GM18858 (cell line): Measurements from ENCODE around the gene WNT2B.

Experiments used
- ATAC-seq: cut with Tn5 transposase; IDR thresholded peaks from one replicate; pipeline ENCODE4 v1.9.1; 2021; ENCODE audit not compliant: unreplicated experiment

Gene WNT2B

DNA sequence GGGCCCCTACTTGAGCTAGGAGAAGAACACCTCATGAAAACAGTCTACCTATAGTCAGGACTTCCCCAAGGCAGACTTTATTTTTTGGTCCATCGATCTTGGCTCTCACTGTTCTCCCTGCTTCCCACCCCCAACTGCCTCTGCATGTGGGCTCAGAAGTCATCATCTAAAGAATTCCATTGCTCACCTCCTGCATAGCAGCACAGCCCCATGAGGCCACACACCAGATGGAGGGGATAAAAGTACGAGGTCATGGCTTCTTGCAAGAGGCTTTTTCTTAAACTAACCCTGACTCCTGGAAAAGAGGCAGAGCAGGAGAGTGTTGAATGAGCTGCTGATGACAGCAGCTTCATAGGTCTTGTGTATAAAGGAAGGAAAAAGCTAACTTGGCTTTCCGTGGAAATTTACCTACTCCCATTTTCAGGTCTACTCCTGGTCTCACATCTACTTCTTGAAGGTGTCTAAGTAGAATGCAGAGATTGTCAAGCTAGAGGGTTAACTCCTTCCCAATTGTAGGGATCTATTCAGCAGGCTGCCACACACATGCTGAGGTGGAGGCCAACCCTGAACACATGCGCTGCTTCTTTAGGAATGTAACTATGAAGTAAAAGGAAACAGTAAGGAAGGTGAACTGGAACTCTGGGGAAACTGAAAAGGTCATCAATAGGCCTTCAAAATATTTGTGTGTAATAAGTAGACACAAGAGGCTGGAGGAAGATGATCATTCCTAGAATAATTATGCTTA lies 18.7 kb downstream of the WNT2B start:
- no peak for ATAC-seq

GRCh38 chr1:112528076-112528475 lies 19.3 kb downstream of the WNT2B start:
- ATAC-seq: no peak

- no peak for ATAC-seq
Observed at GRCh38 chr1:112529301-112529700, 20.5 kb downstream of the WNT2B start.

DNA sequence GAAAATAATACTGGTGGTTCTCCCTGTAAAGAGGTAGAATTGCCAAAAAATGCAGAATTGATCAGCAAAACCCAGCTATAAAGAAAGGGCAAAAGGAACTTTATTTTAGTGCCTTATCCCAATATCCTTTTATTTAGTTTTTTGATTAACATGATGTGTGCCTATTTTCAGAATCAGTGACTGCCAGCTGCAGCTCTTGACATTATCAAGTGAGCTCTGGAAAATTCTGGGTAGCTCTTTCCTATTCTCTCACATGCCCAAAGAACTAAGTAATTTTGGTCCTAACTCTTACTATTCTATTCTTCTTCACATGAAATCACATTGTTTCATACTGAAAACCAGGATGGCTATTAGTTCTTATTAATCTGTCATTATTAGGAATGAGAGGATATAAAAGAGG lies 22.1 kb downstream of the WNT2B start:
- no peak for ATAC-seq

GRCh38 chr1:112532064-112532463 lies 23.3 kb downstream of the WNT2B start:
- ATAC-seq: no peak

GRCh38 chr1:112533029-112533428 lies 24.3 kb downstream of the WNT2B start:
- no peak for ATAC-seq

GRCh38 chr1:112536561-112536960 lies 27.8 kb downstream of the WNT2B start:
- no peak for ATAC-seq

DNA sequence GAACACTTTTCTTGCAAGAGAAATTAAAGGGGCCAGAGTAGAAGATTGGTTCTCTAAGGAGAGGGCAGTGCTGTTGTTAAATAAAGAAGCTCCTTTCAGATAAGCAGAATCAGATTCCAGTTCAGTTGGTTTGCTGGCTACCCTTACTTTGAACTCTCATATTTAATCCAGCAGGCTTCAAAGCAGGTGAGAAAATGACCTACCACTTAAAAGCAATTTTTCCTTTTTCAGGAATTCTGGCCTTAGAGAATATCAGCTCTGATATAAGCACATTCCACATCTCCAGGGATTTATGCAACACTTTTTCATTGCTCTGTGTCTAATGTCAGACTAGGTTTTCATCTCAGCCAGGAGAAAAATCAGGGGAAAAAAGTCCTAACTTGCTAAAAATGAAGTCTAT lies 28.7 kb downstream of the WNT2B start:
- ATAC-seq: no peak

DNA sequence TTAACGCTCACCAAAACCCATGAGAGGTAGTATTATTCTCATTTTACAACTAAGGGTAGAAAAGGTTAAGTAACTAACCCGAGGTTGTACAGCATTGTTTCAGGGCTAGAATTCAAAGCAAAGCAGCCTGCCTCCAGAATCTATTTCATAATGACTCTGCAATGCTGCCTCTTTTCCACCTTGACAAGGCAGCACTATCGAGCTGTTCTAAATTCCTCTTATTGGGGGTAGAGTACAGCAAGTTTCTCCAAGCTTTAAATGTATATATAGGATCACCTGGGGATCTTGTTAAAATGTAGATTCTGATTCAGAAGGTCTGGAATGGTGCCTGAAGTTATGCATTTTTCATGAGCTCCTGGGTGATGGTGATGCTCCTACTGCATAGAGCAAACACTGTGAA lies 30.1 kb downstream of the WNT2B start:
- no peak for ATAC-seq

DNA sequence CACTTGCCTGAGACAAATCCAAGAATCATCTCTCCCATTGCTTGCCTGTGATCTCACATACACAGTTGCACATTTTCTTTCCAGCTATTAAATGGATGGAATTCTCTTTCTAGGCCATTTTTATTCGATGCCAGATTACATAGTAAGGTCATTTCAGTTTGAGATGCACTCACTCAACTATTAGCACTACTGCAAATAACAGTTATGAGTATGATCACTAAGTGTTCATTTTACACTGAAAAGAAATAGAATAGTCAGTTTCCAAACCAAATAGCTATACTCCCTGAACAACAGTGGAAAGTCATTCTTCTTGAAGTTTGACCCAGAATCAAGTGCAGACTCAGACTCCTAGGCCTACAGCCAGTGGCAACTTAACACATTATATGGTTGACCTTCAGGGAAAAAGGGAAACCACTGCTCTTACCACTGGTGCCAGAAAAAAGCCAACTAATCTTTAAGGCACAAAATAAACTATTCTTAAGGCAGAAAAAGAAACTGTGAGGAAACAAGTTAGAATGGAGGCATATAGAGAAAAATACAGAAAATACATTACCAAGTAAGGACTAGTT lies 31.5 kb downstream of the WNT2B start:
- no peak for ATAC-seq

DNA sequence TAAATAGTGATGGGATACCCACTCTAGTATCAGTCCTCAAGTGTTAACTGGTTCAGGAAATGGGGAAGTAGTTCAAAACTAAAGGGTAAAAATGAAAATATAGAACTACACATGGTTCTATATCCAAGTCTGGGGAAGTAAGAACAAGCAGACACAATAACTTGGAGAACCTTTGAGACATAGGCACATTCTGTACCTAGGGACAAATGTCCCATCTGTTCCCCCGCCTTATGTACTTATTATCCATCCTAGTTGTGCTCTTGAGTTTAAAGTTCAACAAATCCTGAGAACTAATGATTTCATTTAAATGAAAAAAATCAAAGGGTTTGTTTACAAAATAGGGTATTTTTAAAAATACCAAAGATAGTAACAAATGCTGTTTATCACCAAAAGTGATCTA lies 32.5 kb downstream of the WNT2B start:
- no peak for ATAC-seq

- ATAC-seq: no peak
Observed at GRCh38 chr1:112542206-112542973, 33.6 kb downstream of the WNT2B start.

GRCh38 chr1:112544011-112544688 lies 35.4 kb downstream of the WNT2B start:
- ATAC-seq: no peak

- no peak for ATAC-seq
Observed at GRCh38 chr1:112544751-112545150, 36.0 kb downstream of the WNT2B start.

- no peak for ATAC-seq
Observed at GRCh38 chr1:112546076-112546475, 37.3 kb downstream of the WNT2B start.

- ATAC-seq: no peak
Observed at GRCh38 chr1:112548547-112548946, 39.8 kb downstream of the WNT2B start.

DNA sequence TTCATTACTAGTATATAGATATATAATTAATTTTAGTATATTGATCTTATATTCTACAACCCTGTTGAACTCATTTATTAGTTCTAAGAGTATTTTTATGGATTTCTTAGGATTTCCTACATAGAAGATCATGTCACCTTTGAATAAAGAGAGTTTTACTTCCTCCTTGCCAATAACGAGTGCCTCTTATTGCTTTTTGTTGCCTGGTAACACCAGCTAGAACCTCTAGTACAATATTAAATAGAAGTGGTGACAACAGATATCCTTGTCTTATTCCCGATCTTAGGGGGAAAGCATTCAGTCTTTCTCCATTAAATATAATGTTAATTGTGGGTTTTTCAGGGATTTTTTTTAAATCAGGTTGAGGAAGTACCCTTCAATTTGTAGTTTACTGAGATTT lies 40.8 kb downstream of the WNT2B start:
- no peak for ATAC-seq

GRCh38 chr1:112554411-112554810 lies 45.6 kb downstream of the WNT2B start:
- no peak for ATAC-seq

DNA sequence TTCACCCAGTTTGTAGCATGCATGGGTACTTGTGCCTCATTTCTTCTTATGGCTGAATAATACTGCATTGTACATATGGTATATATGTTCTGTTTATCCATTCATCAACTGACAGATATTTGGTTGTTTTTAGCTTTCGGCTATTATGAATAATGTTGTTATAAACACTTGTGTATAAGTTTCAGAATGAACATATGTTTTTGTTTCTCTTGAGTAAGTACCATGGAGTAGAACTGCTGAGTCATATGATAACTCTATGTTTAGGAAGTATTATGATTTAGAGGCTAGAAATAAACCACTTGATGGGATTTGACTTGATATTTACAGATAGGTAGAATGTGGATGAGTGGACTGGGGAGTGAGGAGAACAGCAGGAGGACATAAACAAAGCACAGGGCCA lies 48.6 kb downstream of the WNT2B start:
- ATAC-seq: no peak

DNA sequence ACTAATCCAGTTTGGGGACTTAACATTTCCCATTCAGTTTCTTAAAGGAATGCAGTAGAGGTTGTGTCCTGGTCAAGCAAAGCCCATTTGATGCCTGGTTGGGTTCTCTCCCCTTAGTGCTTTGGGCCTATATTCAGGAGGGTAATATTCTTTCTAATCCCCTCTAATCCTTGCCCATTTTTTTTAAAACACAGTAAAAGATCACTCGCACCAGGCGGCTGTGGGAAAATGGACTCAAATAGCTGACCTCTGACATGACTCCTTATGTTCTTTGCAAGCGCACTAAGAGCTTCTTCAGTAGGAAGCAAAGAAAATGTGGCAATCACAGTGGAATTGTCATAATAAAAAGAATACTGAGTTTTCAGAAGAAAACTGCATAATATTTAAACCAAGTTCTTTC lies 49.9 kb downstream of the WNT2B start:
- no peak for ATAC-seq

DNA sequence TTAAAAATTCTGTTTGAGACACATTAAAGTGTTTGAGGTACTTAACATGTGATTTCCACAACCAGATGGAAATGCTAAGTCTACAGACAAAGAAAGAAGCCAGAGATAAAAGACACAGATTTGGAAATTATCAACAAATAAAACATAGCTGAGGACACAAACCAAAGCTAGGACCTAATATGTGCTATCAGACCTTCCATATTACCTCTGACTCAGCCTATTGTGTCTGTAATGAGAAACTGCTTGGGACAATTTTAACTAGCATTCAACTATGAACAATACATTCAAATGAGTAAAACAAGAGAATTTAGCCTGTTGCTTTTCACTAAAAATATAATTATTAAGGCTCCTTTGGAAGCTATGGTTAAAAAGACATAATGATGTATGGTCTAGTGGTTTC lies 54.6 kb downstream of the WNT2B start:
- no peak for ATAC-seq

DNA sequence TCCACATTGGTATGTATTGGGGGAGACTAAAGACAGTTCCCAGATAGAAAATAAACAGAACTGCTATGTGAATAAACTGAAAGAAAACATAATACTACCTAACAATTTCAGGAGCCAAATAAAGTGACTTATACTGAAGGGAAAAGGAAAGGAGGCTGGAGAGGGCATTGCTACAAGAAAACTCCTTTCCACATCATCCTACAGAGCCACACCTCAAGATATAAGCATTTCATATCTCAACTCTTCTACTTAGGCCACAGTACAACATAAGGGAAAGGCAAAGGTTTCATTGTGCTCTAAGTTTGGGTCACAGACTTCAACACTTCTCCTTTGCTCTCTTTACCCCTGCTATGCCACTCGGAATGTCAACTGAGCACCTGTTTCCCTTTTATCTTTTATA lies 55.3 kb downstream of the WNT2B start:
- no peak for ATAC-seq
